ENCODE measurements around the gene ARHGAP4. TPM values are rescaled to one million over a fixed set of nuclear protein-coding genes. Genes with fewer than 3 reads are reported as not detected.

Gene ARHGAP4
- total RNA-seq, 1 experiment from 2014 or later, result 2.4 TPM

GRCh38 chrX:153863251-153863991, 62.6 kb downstream of the ARHGAP4 start:
- DNase-seq, result no peak
- no peaks in the 10 kb centered on the region for H3K36me3 ChIP-seq
- H3K27me3 ChIP-seq, result no peaks in the 10 kb centered on the region
- H3K9me3 ChIP-seq, result no peaks in the 10 kb centered on the region
- no peak overlapping the region for H3K4me3 ChIP-seq

GRCh38 chrX:153862369-153863250, 63.5 kb downstream of the ARHGAP4 start:
- H3K4me3 ChIP-seq, result no peak overlapping the region
- no peaks in the 10 kb centered on the region for H3K9me3 ChIP-seq
- no peaks in the 10 kb centered on the region for H3K36me3 ChIP-seq
- DNase-seq, result no peak
- no peaks in the 10 kb centered on the region; the same call in 1 of the 2 replicates for H3K27me3 ChIP-seq

GRCh38 chrX:153861733-153862310, 64.2 kb downstream of the ARHGAP4 start:
- H3K27me3 ChIP-seq, result no peaks in the 10 kb centered on the region; the same call in 1 of the 2 replicates

GRCh38 chrX:153861151-153861550, 64.9 kb downstream of the ARHGAP4 start:
- Histone ChIP-seq H3K9me3 (no peaks in the 10 kb centered on the region), H3K36me3 (no peaks in the 10 kb centered on the region), H3K27me3 (no peaks in the 10 kb centered on the region; the same call in 1 of the 2 replicates), H3K4me3 (no peak overlapping the region)
- no peak for DNase-seq

More at GRCh38 chrX:153861733-153862310, 64.2 kb downstream of the ARHGAP4 start:
- H3K4me3 ChIP-seq, result no peak overlapping the region
- no peaks in the 10 kb centered on the region for H3K9me3 ChIP-seq
- H3K36me3 ChIP-seq, result no peaks in the 10 kb centered on the region
- no peak for DNase-seq

Other genes starting within 250 kb of the ARHGAP4 start
- gene SLC6A8, start 238.3 kb downstream of the ARHGAP4 start, total RNA-seq (2014; rRNA removed; shearing (Covaris generic); ENCODE audit: low replicate concordance), result 12.8 and 24.8 TPM in 2 replicates
- 311 and 346 TPM in 2 replicates for gene BCAP31, start 201.9 kb downstream of the ARHGAP4 start, total RNA-seq (2014; rRNA removed; shearing (Covaris generic); ENCODE audit: low replicate concordance)
- gene ABCD1, start 201.4 kb downstream of the ARHGAP4 start, total RNA-seq (2014; rRNA removed; shearing (Covaris generic); ENCODE audit: low replicate concordance), result 24.3 and 28.8 TPM in 2 replicates
- 7.5 and 7.6 TPM in 2 replicates for gene PLXNB3, start 162.0 kb downstream of the ARHGAP4 start, total RNA-seq (2014; rRNA removed; shearing (Covaris generic); ENCODE audit: low replicate concordance)
- not detected in 2 replicates for gene SRPK3, start 145.2 kb downstream of the ARHGAP4 start, total RNA-seq (2014; rRNA removed; shearing (Covaris generic); ENCODE audit: low replicate concordance)
- gene IDH3G, start 131.9 kb downstream of the ARHGAP4 start, total RNA-seq (2014; rRNA removed; shearing (Covaris generic); ENCODE audit: low replicate concordance), result 48.7 and 75.2 TPM in 2 replicates
- 227 and 266 TPM in 2 replicates for gene SSR4, start 131.6 kb downstream of the ARHGAP4 start, total RNA-seq (2014; rRNA removed; shearing (Covaris generic); ENCODE audit: low replicate concordance)
- gene PDZD4, start 95.7 kb downstream of the ARHGAP4 start, total RNA-seq (2014; rRNA removed; shearing (Covaris generic); ENCODE audit: low replicate concordance), result 1.5 and 5.8 TPM in 2 replicates
- gene L1CAM, start 40.1 kb downstream of the ARHGAP4 start, total RNA-seq (2014; rRNA removed; shearing (Covaris generic); ENCODE audit: low replicate concordance), result 0.30 TPM in 1 of 2 replicates, not detected in the other
- 0.27 TPM in 1 of 2 replicates, not detected in the other for gene AVPR2, start 21.6 kb downstream of the ARHGAP4 start, total RNA-seq (2014; rRNA removed; shearing (Covaris generic); ENCODE audit: low replicate concordance)
- gene NAA10, start 8.8 kb upstream of the ARHGAP4 start, total RNA-seq (2014; rRNA removed; shearing (Covaris generic); ENCODE audit: low replicate concordance), result 205 and 325 TPM in 2 replicates
- not detected in 2 replicates for gene RENBP, start 18.4 kb upstream of the ARHGAP4 start, total RNA-seq (2014; rRNA removed; shearing (Covaris generic); ENCODE audit: low replicate concordance)
- gene HCFC1, start 45.6 kb upstream of the ARHGAP4 start, total RNA-seq (2014; rRNA removed; shearing (Covaris generic); ENCODE audit: low replicate concordance), result 7.8 and 12.8 TPM in 2 replicates
- 1.0 and 4.6 TPM in 2 replicates for gene TMEM187, start 46.5 kb upstream of the ARHGAP4 start, total RNA-seq (2014; rRNA removed; shearing (Covaris generic); ENCODE audit: low replicate concordance)
- gene IRAK1, start 93.6 kb upstream of the ARHGAP4 start, total RNA-seq (2014; rRNA removed; shearing (Covaris generic); ENCODE audit: low replicate concordance), result 208 and 270 TPM in 2 replicates
- 37.3 and 47.0 TPM in 2 replicates for gene MECP2, start 171.5 kb upstream of the ARHGAP4 start, total RNA-seq (2014; rRNA removed; shearing (Covaris generic); ENCODE audit: low replicate concordance)
- gene OPN1LW, start 218.0 kb upstream of the ARHGAP4 start, total RNA-seq (2014; rRNA removed; shearing (Covaris generic); ENCODE audit: low replicate concordance), result not detected in 2 replicates

Data from MG63 (cell line).